ENCODE data around the gene USP6NL. TPM values are rescaled to one million over a fixed set of nuclear protein-coding genes. Genes with fewer than 3 reads are reported as not detected.
A peak's percentile ranks its signal among the peaks of the same experiment; 100 is the strongest.

The USP6NL gene
- total RNA-seq, 1 experiment from 2014 or later: 13.1 TPM

- DNase-seq (ENCODE audit: extremely low read depth, low read depth): no peak
Observed at GRCh38 chr10:11489591-11489990, 121.9 kb downstream of the USP6NL start.

- no peak for DNase-seq (ENCODE audit: extremely low read depth, low read depth)
Observed at GRCh38 chr10:11488126-11488525, 123.3 kb downstream of the USP6NL start.

GRCh38 chr10:11483201-11484148, 128.0 kb downstream of the USP6NL start:
- no peak for DNase-seq (ENCODE audit: extremely low read depth, low read depth)

GRCh38 chr10:11482306-11482705, 129.1 kb downstream of the USP6NL start:
- DNase-seq (ENCODE audit: extremely low read depth, low read depth): no peak

GRCh38 chr10:11480687-11481086, 130.8 kb downstream of the USP6NL start:
- DNase-seq (ENCODE audit: extremely low read depth, low read depth): no peak

- no peak for DNase-seq (ENCODE audit: extremely low read depth, low read depth)
Observed at GRCh38 chr10:11479300-11479699, 132.2 kb downstream of the USP6NL start.

- no peak for DNase-seq (ENCODE audit: extremely low read depth, low read depth)
Observed at GRCh38 chr10:11478807-11479206, 132.6 kb downstream of the USP6NL start.

GRCh38 chr10:11475831-11476434, 135.5 kb downstream of the USP6NL start:
- no peak for DNase-seq (ENCODE audit: extremely low read depth, low read depth)

GRCh38 chr10:11473128-11473760, 138.2 kb downstream of the USP6NL start:
- DNase-seq (ENCODE audit: extremely low read depth, low read depth): no peak

GRCh38 chr10:11472158-11472753, 139.2 kb downstream of the USP6NL start:
- peak; percentile 56 for DNase-seq (ENCODE audit: extremely low read depth, low read depth)

GRCh38 chr10:11469575-11470391, 141.7 kb downstream of the USP6NL start:
- DNase-seq (ENCODE audit: extremely low read depth, low read depth): no peak

- DNase-seq (ENCODE audit: extremely low read depth, low read depth): no peak
Observed at GRCh38 chr10:11468126-11468742, 143.2 kb downstream of the USP6NL start.

- no peak for DNase-seq (ENCODE audit: extremely low read depth, low read depth)
Observed at GRCh38 chr10:11465406-11465805, 146.0 kb downstream of the USP6NL start.

GRCh38 chr10:11463111-11463510, 148.3 kb downstream of the USP6NL start:
- DNase-seq (ENCODE audit: extremely low read depth, low read depth): no peak

GRCh38 chr10:11462071-11462470, 149.4 kb downstream of the USP6NL start:
- peak; percentile 14 for DNase-seq (ENCODE audit: extremely low read depth, low read depth)

GRCh38 chr10:11457336-11457735, 154.1 kb downstream of the USP6NL start:
- DNase-seq (ENCODE audit: extremely low read depth, low read depth): no peak

- DNase-seq (ENCODE audit: extremely low read depth, low read depth): no peak
Observed at GRCh38 chr10:11454958-11455566, 156.4 kb downstream of the USP6NL start.

- DNase-seq (ENCODE audit: extremely low read depth, low read depth): no peak
Observed at GRCh38 chr10:11454160-11454559, 157.3 kb downstream of the USP6NL start.

GRCh38 chr10:11451640-11452260, 159.7 kb downstream of the USP6NL start:
- no peak for DNase-seq (ENCODE audit: extremely low read depth, low read depth)

Measured in NCI-H460 (cell line).